ENCODE data around the gene EEFSEC. TPM values are rescaled to one million over a fixed set of nuclear protein-coding genes. Genes with fewer than 3 reads are reported as not detected.

EEFSEC gene
- total and polyA plus RNA-seq, 2 of the 4 experiments (the other 2 are of a cell fraction), result 4.5 to 9.3 TPM

DNA sequence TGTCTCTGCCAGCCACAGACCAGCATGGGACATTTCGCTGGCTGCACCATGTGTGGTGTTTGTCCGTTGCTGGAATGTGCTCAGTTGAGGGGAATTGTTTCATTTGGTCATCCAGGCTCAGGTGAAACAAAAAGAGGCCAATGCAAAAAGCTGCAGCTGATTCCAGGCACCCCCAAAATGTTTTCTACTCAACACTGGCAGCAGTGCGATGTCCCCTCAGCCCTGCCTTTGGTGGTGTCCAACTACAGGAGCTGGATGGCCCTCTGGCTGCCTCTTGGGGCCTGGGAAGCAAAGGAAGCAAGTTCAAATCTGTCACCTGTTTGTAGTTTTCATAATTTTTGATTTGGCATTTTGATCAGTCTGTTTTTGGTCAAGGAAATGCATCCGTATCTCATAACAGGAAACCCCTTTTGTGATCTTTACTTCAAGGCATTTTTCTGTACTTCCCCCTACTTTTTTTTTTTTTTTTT is 141.8 kb downstream of the EEFSEC start:
- H3K14ac ChIP-seq (replicated peaks; ENCODE audit: low read depth, low read length), result no peak overlapping the region
- TF ChIP-seq, protein P1, sequence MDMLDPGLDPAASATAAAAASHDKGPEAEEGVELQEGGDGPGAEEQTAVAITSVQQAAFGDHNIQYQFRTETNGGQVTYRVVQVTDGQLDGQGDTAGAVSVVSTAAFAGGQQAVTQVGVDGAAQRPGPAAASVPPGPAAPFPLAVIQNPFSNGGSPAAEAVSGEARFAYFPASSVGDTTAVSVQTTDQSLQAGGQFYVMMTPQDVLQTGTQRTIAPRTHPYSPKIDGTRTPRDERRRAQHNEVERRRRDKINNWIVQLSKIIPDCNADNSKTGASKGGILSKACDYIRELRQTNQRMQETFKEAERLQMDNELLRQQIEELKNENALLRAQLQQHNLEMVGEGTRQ (IDR thresholded peaks at IDR 0.05; ENCODE audit: low read depth, low read length), result no peak
- TF ChIP-seq, protein P2, sequence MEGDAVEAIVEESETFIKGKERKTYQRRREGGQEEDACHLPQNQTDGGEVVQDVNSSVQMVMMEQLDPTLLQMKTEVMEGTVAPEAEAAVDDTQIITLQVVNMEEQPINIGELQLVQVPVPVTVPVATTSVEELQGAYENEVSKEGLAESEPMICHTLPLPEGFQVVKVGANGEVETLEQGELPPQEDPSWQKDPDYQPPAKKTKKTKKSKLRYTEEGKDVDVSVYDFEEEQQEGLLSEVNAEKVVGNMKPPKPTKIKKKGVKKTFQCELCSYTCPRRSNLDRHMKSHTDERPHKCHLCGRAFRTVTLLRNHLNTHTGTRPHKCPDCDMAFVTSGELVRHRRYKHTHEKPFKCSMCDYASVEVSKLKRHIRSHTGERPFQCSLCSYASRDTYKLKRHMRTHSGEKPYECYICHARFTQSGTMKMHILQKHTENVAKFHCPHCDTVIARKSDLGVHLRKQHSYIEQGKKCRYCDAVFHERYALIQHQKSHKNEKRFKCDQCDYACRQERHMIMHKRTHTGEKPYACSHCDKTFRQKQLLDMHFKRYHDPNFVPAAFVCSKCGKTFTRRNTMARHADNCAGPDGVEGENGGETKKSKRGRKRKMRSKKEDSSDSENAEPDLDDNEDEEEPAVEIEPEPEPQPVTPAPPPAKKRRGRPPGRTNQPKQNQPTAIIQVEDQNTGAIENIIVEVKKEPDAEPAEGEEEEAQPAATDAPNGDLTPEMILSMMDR (conservative IDR thresholded peaks at IDR 0.05; ENCODE audit: low read depth, low read length), result no peak
- TF ChIP-seq RCOR1 (IDR thresholded peaks at IDR 0.05; ENCODE audit: insufficient replicate concordance, low read length) (no peak), NFE2L2 (IDR thresholded peaks at IDR 0.05; ENCODE audit: low read depth, low read length) (no peak), RAD21 (IDR thresholded peaks at IDR 0.05; ENCODE audit: low read length) (no peak), FOS (IDR thresholded peaks at IDR 0.05; ENCODE audit: low read depth, low read length) (no peak), MAFK (IDR thresholded peaks at IDR 0.05; ENCODE audit: low read depth, low read length) (no peak)
- TF ChIP-seq, protein P3, sequence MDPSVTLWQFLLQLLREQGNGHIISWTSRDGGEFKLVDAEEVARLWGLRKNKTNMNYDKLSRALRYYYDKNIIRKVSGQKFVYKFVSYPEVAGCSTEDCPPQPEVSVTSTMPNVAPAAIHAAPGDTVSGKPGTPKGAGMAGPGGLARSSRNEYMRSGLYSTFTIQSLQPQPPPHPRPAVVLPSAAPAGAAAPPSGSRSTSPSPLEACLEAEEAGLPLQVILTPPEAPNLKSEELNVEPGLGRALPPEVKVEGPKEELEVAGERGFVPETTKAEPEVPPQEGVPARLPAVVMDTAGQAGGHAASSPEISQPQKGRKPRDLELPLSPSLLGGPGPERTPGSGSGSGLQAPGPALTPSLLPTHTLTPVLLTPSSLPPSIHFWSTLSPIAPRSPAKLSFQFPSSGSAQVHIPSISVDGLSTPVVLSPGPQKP (IDR thresholded peaks at IDR 0.05; ENCODE audit: borderline replicate concordance, low read depth, low read length), result no peak
- no peak overlapping the region for H2BK5ac ChIP-seq (ENCODE audit: low read depth, low read length, poor library complexity, severe bottlenecking)
- intact Hi-C loops (cut with micrococcal nuclease), result no loop called here
- DNase-seq, result no peak
- H2BK20ac ChIP-seq (ENCODE audit: low read depth, low read length), result no peak overlapping the region
- CTCF ChIA-PET, result no interaction called here
- no peak overlapping the region for H2AFZ ChIP-seq (replicated peaks; ENCODE audit: low read length, poor library complexity)
- H3K4ac ChIP-seq (ENCODE audit: low read depth, low read length), result no peak overlapping the region
- H3K79me1 ChIP-seq (ENCODE audit: low read depth in 1 of 2, low read length in 2 of 2), result peaks cover 0 to 4% of the 10 kb centered on the region in 2 experiments; a peak in 1 of 4 replicates
- H4K5ac ChIP-seq (ENCODE audit: low read depth, low read length), result no peak overlapping the region
- no peak overlapping the region for H4K91ac ChIP-seq (ENCODE audit: insufficient read depth, low read depth, low read length)
- no CpG with 5 or more reads among the region's 4 CpGs for WGBS, 2 experiments (ENCODE audit: extremely low coverage in 2 of 2, insufficient read length in 1 of 2)
- H2AK5ac ChIP-seq (ENCODE audit: low read depth, low read length), result no peak overlapping the region
- no peak overlapping the region for H2BK15ac ChIP-seq (ENCODE audit: low read depth, low read length)
- no peak overlapping the region for H2BK120ac ChIP-seq (ENCODE audit: low read depth, low read length)
- no peak overlapping the region for H3K18ac ChIP-seq (ENCODE audit: low read depth, low read length)
- no peaks in the 10 kb centered on the region for H3K27me3 ChIP-seq (ENCODE audit: control insufficient read depth, insufficient read depth, low read length)
- H3K4me1 ChIP-seq (ENCODE audit: control insufficient read depth, insufficient read depth, low read length), result no peaks in the 10 kb centered on the region
- no peaks in the 10 kb centered on the region for H3K36me3 ChIP-seq (ENCODE audit: control insufficient read depth, insufficient read depth, low read length)
- H3K27ac ChIP-seq (ENCODE audit: insufficient read depth, low read length), result no peak overlapping the region
- H4K8ac ChIP-seq (ENCODE audit: low read depth in 2 of 2, low read length in 2 of 2), result no peak overlapping the region
- BruUV-seq (replicated peaks), result no TSS peak
- H3K9me3 ChIP-seq (ENCODE audit: control insufficient read depth, insufficient read depth, low read length), result no peaks in the 10 kb centered on the region
- H3K23ac ChIP-seq (ENCODE audit: low read depth, low read length), result no peak overlapping the region
- no peak overlapping the region for H3K56ac ChIP-seq (ENCODE audit: extremely low read depth, insufficient read depth, low read length)
- dilution Hi-C loops (cut with HindIII; ENCODE audit: low sequenced_read_pairs, unreplicated experiment), result no loop called here
- no peaks in the 10 kb centered on the region for H4K20me1 ChIP-seq (ENCODE audit: insufficient read depth, low read length)
- POLR2A ChIA-PET (ENCODE audit: unreplicated experiment), result no interaction called here
- in situ Hi-C loops (cut with MboI; ENCODE audit: low sequenced_read_pairs), result no loop called here
- peak overlapping the region; percentile 52 for H2AK9ac ChIP-seq (replicated peaks; ENCODE audit: low read depth, low read length, poor library complexity)
- H3K9me1 ChIP-seq (ENCODE audit: insufficient read depth, low read length), result peaks cover 6% of the 10 kb centered on the region; the same call in 1 of the 2 replicates
- no peak overlapping the region for H3K9ac ChIP-seq (ENCODE audit: low read depth, low read length)
- H3K4me3 ChIP-seq (ENCODE audit: insufficient read depth, low read depth, low read length), result no peak overlapping the region
- no peak for ATAC-seq (ENCODE audit: low read depth)
- no peak overlapping the region for H3K4me2 ChIP-seq (ENCODE audit: low read depth, low read length)
